BE2C (cell line): ENCODE results near the gene STAG1.
A peak's percentile ranks its signal among the peaks of the same experiment; 100 is the strongest.

Experiments used
- DNase-seq: peaks from one replicate; pipeline ENCODE4 v3.0.0-alpha.2; 2020
- H3K27me3 ChIP-seq: fragments of 250-450 bp; sonication (Bioruptor Pico); 2 replicates; pipeline ENCODE4 v1.5.1; 2020; ENCODE audit warnings: mild to moderate bottlenecking
- H3K36me3 ChIP-seq: fragments of 250-450 bp; sonication (Bioruptor Pico); 2 replicates; pipeline ENCODE4 v1.5.1; 2020; ENCODE audit warnings: mild to moderate bottlenecking
- H3K4me1 ChIP-seq: fragments of 250-450 bp; sonication (Bioruptor Pico); 2 replicates; pipeline ENCODE4 v1.5.1; 2020
- H3K4me3 ChIP-seq: 2 replicates; pipeline ENCODE4 v1.5.1; 2011; ENCODE audit warnings: low read depth, low read length
- H3K9me3 ChIP-seq: fragments of 250-450 bp; sonication (Bioruptor Pico); 2 replicates; pipeline ENCODE4 v1.5.1; 2020
- TF ChIP-seq, protein P1 (sequence below): IDR thresholded peaks from 2 replicates; pipeline ENCODE4 v1.5.1; 2012; ENCODE audit warnings: mild to moderate bottlenecking, low read depth, low read length

The STAG1 gene

DNA sequence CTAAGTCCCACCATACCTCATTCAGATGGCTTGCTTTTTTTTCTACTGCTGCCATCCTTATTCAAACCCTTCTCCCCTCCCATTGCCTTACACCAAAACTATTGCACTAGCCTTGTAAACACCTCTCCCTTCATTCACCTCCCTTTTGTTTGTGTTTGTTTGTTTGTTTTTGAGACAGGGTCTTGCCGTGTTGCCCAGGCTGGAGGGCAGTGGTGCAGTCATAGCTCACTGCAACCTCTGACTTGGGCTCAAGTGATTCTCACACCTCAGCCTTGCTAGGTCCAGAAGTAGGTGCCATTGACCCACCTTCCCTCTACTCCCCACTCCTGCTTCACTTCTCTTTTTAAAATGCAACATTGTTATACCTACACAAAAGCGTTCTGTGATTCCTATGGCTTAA lies 3.0 kb upstream of the STAG1 start:
- DNase-seq, result no peak
- TF ChIP-seq, protein P1, sequence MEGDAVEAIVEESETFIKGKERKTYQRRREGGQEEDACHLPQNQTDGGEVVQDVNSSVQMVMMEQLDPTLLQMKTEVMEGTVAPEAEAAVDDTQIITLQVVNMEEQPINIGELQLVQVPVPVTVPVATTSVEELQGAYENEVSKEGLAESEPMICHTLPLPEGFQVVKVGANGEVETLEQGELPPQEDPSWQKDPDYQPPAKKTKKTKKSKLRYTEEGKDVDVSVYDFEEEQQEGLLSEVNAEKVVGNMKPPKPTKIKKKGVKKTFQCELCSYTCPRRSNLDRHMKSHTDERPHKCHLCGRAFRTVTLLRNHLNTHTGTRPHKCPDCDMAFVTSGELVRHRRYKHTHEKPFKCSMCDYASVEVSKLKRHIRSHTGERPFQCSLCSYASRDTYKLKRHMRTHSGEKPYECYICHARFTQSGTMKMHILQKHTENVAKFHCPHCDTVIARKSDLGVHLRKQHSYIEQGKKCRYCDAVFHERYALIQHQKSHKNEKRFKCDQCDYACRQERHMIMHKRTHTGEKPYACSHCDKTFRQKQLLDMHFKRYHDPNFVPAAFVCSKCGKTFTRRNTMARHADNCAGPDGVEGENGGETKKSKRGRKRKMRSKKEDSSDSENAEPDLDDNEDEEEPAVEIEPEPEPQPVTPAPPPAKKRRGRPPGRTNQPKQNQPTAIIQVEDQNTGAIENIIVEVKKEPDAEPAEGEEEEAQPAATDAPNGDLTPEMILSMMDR, result no peak
- no peak overlapping the region for H3K4me3 ChIP-seq
- H3K36me3 ChIP-seq, result no peaks in the 10 kb centered on the region
- no peaks in the 10 kb centered on the region for H3K4me1 ChIP-seq
- no peaks in the 10 kb centered on the region for H3K9me3 ChIP-seq
- H3K27me3 ChIP-seq, result no peaks in the 10 kb centered on the region

DNA sequence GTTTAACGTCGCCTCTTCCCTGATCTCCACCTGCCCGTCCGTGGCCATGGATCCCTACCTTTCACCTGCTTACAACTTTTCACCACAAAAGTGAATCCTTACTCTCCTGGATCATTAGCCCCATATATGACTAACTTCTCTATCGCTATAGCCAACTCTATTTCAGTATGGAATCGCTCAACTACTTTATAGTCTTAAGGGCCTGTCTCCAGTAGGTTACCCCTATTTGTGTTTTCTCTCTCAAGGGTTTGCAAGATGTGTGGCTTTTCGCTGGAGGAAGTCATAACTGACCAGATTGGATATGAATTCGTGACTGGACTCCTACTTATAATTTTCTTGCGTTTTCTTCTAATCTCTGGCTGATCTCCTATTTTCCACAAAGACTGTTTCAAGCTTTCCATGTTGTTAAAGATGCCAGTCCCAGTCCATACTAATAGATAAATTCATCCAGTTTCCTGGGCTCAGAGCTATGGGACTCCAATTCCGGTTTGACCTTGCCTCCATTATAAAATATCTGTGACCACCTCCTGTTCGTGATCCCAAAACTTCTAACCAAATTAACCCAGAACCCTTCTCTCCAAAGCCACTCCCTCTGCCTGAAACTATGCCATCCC lies 1.3 kb upstream of the STAG1 start:
- no peak for DNase-seq

DNA sequence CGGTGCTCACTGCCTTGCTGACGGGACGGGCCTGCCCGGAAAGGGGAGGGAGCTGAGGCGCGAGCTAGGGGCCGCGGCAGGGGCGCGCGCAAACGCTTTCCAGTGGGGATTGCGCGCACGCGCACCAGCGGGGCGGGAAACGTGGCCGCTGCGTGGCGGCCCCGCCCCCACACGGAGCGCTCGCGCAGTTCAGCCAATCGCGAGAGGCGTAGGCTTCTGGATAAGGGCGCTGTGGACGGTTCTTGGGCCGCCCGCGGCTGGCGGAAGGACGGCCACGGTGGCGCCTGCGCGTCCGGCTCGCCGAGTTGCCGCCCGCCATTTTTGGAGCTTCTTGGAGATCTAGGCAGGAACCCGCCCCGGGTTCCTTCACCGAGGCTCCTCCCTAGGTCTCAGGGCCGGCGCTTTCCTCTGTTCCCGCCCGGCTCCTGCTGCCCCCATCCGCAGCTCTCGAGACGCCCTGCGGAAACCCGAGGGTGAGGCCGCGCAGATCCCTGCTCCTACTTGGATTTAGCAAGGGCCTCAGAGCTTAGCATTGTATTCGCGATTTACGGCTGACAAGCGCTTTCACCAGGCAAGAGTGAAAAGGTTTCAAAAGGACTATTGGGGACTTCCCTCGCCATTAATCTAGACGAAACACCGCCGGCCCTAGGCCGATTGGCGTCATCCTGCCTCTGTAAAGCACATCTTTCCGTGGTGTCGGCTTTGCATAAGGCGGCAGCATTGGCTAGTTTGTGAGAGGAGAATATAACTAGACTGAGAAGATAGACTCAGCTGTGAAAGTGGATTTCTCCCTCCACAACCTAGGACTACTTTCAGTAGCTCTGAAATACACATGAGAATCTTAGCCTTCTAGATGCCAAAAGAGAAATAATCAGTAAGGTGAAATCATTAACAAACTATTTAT lies 496 bp upstream of the STAG1 start:
- Histone ChIP-seq H3K4me3 (peak overlapping the region; percentile 95), H3K4me1 (no peaks in the 10 kb centered on the region), H3K36me3 (no peaks in the 10 kb centered on the region), H3K27me3 (no peaks in the 10 kb centered on the region), H3K9me3 (no peaks in the 10 kb centered on the region)
- TF ChIP-seq, protein P1, result peak; percentile 6; the same call in 1 of the 2 replicates
- DNase-seq, result peak; percentile 99

More for the DNA sequence above, 1.3 kb upstream of the STAG1 start:
- H3K9me3 ChIP-seq, result no peaks in the 10 kb centered on the region
- H3K27me3 ChIP-seq, result no peaks in the 10 kb centered on the region
- TF ChIP-seq, protein P1, result no peak
- H3K4me3 ChIP-seq, result peak overlapping the region; percentile 95
- no peaks in the 10 kb centered on the region for H3K36me3 ChIP-seq
- no peaks in the 10 kb centered on the region for H3K4me1 ChIP-seq

DNA sequence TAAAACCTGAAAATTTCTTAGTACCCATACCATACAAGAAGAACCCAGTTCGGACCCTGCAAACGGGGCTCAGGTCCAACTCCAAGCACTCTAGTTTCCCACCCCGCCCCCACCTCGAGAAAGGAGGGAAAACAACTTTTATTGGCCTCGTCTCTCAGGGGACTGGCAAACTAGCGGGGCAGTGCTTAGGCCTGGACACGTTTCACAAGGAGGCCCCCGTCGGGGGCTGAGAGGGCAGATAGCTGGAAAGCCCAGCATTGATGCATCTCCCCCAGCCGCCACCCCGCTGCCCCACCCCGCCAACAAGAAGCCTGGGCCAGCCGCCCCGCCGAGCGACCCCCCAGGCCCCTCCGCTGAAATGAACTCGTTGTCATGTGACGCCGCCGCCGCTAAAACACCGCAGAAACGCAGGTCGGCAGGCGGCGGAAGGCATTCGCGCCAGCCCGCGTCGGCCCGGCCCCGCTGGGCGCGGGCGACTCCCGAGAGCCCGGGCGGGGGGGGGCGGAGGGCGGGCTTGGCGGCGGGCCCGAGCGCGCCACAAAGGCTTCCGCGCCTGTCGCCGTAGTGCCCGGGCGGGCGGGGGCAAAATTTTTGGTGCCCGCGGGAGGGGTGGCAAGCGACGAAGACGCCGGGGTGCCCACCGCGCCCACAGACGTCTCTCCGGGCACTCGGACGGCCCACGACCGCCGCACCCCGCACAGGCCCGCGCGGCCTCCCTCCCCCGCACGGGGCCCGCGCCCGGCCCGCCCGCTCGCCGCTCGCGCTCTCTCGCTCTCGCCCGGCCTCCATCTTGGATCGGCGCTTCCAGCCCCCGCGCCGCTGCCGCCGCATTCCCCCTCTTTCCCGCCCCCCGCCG lies 634 bp downstream of the STAG1 start:
- DNase-seq, result peak; percentile 82
- Histone ChIP-seq H3K9me3 (no peaks in the 10 kb centered on the region), H3K4me3 (peak overlapping the region; percentile 88), H3K4me1 (no peaks in the 10 kb centered on the region), H3K36me3 (no peaks in the 10 kb centered on the region), H3K27me3 (no peaks in the 10 kb centered on the region)
- TF ChIP-seq, protein P1, result no peak

DNA sequence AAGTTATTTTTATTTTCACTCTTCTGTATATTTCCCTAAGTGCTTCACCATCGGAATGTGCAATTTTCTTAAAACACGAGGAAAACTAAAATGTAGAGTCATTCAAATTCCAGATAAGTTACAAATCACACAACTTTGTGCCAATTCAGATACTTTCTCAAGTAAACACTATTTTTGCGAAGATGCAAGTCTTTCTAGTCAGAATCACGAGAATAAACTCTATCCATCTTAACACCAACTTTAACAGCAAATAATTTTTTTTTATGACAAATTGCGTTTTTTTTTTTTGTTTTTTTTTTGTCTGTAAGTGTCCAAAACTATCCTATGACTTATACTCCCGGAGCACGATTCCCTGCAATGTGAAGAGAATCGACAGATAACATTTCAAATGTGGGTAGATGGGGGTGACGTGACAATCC lies 1.3 kb downstream of the STAG1 start:
- Histone ChIP-seq H3K4me3 (peak overlapping the region; percentile 88), H3K4me1 (no peaks in the 10 kb centered on the region), H3K36me3 (no peaks in the 10 kb centered on the region), H3K27me3 (no peaks in the 10 kb centered on the region), H3K9me3 (no peaks in the 10 kb centered on the region)
- DNase-seq, result no peak
- TF ChIP-seq, protein P1, result no peak
